Esophagus squamous epithelium (tissue), 4 donors: ENCODE data around the gene CDH20.

Experiments used
- CTCF ChIP-seq, 6 experiments: fragments of 450-650 bp in 4 of 6; fragments of 200-600 bp in 2 of 6; sonication (generic) in 2 of 6; IDR thresholded peaks; one replicate each; pipeline ENCODE4 v1.5.1; 2016 to 2019; ENCODE audit warnings: antibody characterized with exemption in 6 of 6, mild to moderate bottlenecking in 4 of 6, moderate library complexity in 4 of 6
- POLR2A ChIP-seq, 4 donors: fragments of 450-650 bp; IDR thresholded peaks; one replicate each; pipeline ENCODE4 v1.6.1; 2017; ENCODE audit warnings: antibody characterized with exemption in 4 of 4, mild to moderate bottlenecking in 4 of 4, moderate library complexity in 3 of 4

- TF ChIP-seq CTCF (IDR thresholded peaks at IDR 0.05) (no peak), POLR2A (IDR thresholded peaks at IDR 0.05) (no peak)
These were observed 115.1 kb downstream of the CDH20 start for GRCh38 chr18:61448316-61448715.
